Inflammatory macrophage (primary cell): ENCODE measurements around the gene FTH1.
A peak's percentile ranks its signal among the peaks of the same experiment; 100 is the strongest.
"Not testable (repeated sequence)": the region's sequence is repeated elsewhere in the genome, so short reads cannot be mapped to it uniquely, and the experiment has no call there.

ENCODE experiments used
- DNase-seq, 2 donors: peaks; one replicate each; pipeline ENCODE4 v3.0.0-alpha.2; 2020 to 2022

FTH1 gene

GRCh38 chr11:61963282-61964057 lies 4.0 kb downstream of the FTH1 start:
- DNase-seq: peak; percentile 92 to 96

- no peak for DNase-seq
These were observed 4.5 kb downstream of the FTH1 start for GRCh38 chr11:61963016-61963281.

- DNase-seq: peak; percentile 29 to 61
These were observed 5.0 kb downstream of the FTH1 start for GRCh38 chr11:61962213-61963015.

- DNase-seq: peak in 1 of 2 donors; percentile 31
These were observed 5.7 kb downstream of the FTH1 start for GRCh38 chr11:61961570-61962212.

- DNase-seq: no peak
These were observed 6.9 kb downstream of the FTH1 start for GRCh38 chr11:61960532-61960931.

- DNase-seq: no peak
These were observed 7.8 kb downstream of the FTH1 start for GRCh38 chr11:61959678-61960077.

- DNase-seq: no peak
These were observed 8.3 kb downstream of the FTH1 start for GRCh38 chr11:61959114-61959513.

- no peak for DNase-seq
These were observed 8.8 kb downstream of the FTH1 start for GRCh38 chr11:61958590-61958989.

GRCh38 chr11:61957021-61957770 lies 10.2 kb downstream of the FTH1 start:
- no peak for DNase-seq

- no peak for DNase-seq
These were observed 11.0 kb downstream of the FTH1 start for GRCh38 chr11:61956191-61957020.

GRCh38 chr11:61955422-61956135 lies 11.9 kb downstream of the FTH1 start:
- DNase-seq: peak; percentile 39 to 65

- peak; percentile 94 to 96 for DNase-seq
These were observed 12.5 kb downstream of the FTH1 start for GRCh38 chr11:61954851-61955421.

GRCh38 chr11:61954106-61954850 lies 13.2 kb downstream of the FTH1 start:
- DNase-seq: peak; percentile 33 to 66

- not testable (repeated sequence) for DNase-seq
These were observed 13.8 kb downstream of the FTH1 start for GRCh38 chr11:61953632-61954031.

GRCh38 chr11:61952882-61953281 lies 14.6 kb downstream of the FTH1 start:
- DNase-seq: no peak

- DNase-seq: no peak
These were observed 15.8 kb downstream of the FTH1 start for GRCh38 chr11:61951484-61952135.

- DNase-seq: no peak
These were observed 17.3 kb downstream of the FTH1 start, which contains the start of gene BEST1 for GRCh38 chr11:61950035-61950547. Gene BEST1, plus strand, starts transcription at chr11:61950351. Its CDS starts 1,456 bp downstream, at chr11:61951807.

- peak; percentile 82 to 84 for DNase-seq
These were observed 18.0 kb downstream of the FTH1 start for GRCh38 chr11:61949169-61950034.
